PC-3 (cell line): ENCODE measurements around the gene ACR. TPM values are rescaled to one million over a fixed set of nuclear protein-coding genes. Genes with fewer than 3 reads are reported as not detected.

Experiments
- ATAC-seq: fragments of 200-7000 bp; cut with Tn5 transposase; 2 replicates; pipeline ENCODE4 v1.9.1; 2020; ENCODE audit warnings: mild to moderate bottlenecking, moderate library complexity
- BruUV-seq: library from RNA; stranded (reverse); fragments of 400-500 nt; replicated peaks from 2 replicates; lab custom pipeline; 2021; lab: Mats Ljungman, UMichigan
- CTCF ChIA-PET: fragments of 300-600 bp; sonication (Branson Sonifier 250); formaldehyde crosslinking; loops from one replicate; lab custom pipeline; 2022; ENCODE audit warnings: antibody characterized with exemption; lab: Charles Lee
- POLR2A ChIA-PET: fragments of 300-600 bp; sonication (Branson Sonifier 250); formaldehyde crosslinking; loops from one replicate; lab custom pipeline; 2022; ENCODE audit warnings: antibody characterized with exemption; ENCODE audit not compliant: unreplicated experiment; lab: Charles Lee
- DNase-seq: peaks from one replicate; pipeline ENCODE4 v3.0.0-alpha.2; 2015
- H2AFZ ChIP-seq: fragments of 300-600 bp; sonication (generic); 2 replicates; pipeline ENCODE4 v1.6.0; 2016; ENCODE audit warnings: antibody characterized with exemption, low read length
- H3F3A ChIP-seq: fragments of 300-600 bp; sonication (generic); one replicate; pipeline ENCODE4 v1.6.0; 2017; ENCODE audit warnings: antibody characterized with exemption, low read length, control low read depth, mild to moderate bottlenecking; ENCODE audit not compliant: unreplicated experiment
- H3K27ac ChIP-seq: fragments of 300-600 bp; sonication (generic); 2 replicates; pipeline ENCODE4 v1.5.1; 2016; ENCODE audit warnings: mild to moderate bottlenecking, low read length
- H3K27me3 ChIP-seq: fragments of 300-600 bp; sonication (generic); 2 replicates; pipeline ENCODE4 v1.6.1; 2016; ENCODE audit warnings: low read length, mixed read lengths
- H3K36me3 ChIP-seq: fragments of 300-600 bp; sonication (generic); 2 replicates; pipeline ENCODE4 v1.6.1; 2016; ENCODE audit warnings: low read depth, mixed run types, low read length, mixed read lengths
- H3K4me1 ChIP-seq: fragments of 300-600 bp; sonication (generic); 2 replicates; pipeline ENCODE4 v1.5.1; 2016; ENCODE audit warnings: low read length; ENCODE audit not compliant: insufficient read depth
- H3K4me2 ChIP-seq: fragments of 300-600 bp; sonication (generic); 2 replicates; pipeline ENCODE4 v1.6.0; 2016; ENCODE audit warnings: low read length
- H3K4me3 ChIP-seq: fragments of 300-600 bp; sonication (generic); 2 replicates; pipeline ENCODE4 v1.5.1; 2016; ENCODE audit warnings: mild to moderate bottlenecking, low read length, mixed read lengths
- H3K79me2 ChIP-seq: fragments of 300-600 bp; sonication (generic); 2 replicates; pipeline ENCODE4 v1.6.1; 2017; ENCODE audit warnings: low read length, mixed read lengths
- H3K9ac ChIP-seq: fragments of 300-600 bp; sonication (generic); 2 replicates; pipeline ENCODE4 v1.6.0; 2016; ENCODE audit warnings: mild to moderate bottlenecking, low read length
- H3K9me2 ChIP-seq: fragments of 300-600 bp; sonication (generic); replicated peaks from 2 replicates; pipeline ENCODE4 v1.6.1; 2016; ENCODE audit warnings: mixed run types, low read length, mixed read lengths
- H3K9me3 ChIP-seq: fragments of 300-600 bp; sonication (generic); 2 replicates; pipeline ENCODE4 v1.6.1; 2016; ENCODE audit warnings: low read length, mixed read lengths
- H4K20me1 ChIP-seq: fragments of 300-600 bp; sonication (generic); 2 replicates; pipeline ENCODE4 v1.6.1; 2016; ENCODE audit warnings: low read length, mixed read lengths
- EZH2 ChIP-seq: fragments of 300-600 bp; sonication (generic); IDR thresholded peaks from one replicate; pipeline ENCODE4 v1.6.1; 2017; ENCODE audit warnings: antibody characterized with exemption, mild to moderate bottlenecking, low read length; ENCODE audit not compliant: unreplicated experiment
- EZH2phosphoT487 ChIP-seq: fragments of 300-600 bp; sonication (generic); IDR thresholded peaks from 2 replicates; pipeline ENCODE4 v1.6.1; 2018; ENCODE audit warnings: mild to moderate bottlenecking, antibody characterized with exemption, low read length, borderline replicate concordance
- intact Hi-C: fragments of 100-400 bp; cut with micrococcal nuclease; formaldehyde crosslinking; loops from 2 replicates; pipeline ENCODE4 v1.9.0; 2023
- total RNA-seq: library from RNA; depleted of rRNA; stranded (reverse); fragments of >200 nt; gene quantifications from 2 replicates; pipeline ENCODE4 v1.2.3, GENCODE V29; 2014
- TF ChIP-seq, protein P1 (sequence below): fragments of 300-600 bp; sonication (generic); conservative IDR thresholded peaks from 2 replicates; pipeline ENCODE4 v1.5.1; 2017; ENCODE audit warnings: antibody characterized with exemption, low read depth, mild to moderate bottlenecking, low read length

ACR gene
- total RNA-seq, 1 experiment from 2014 or later: not detected

DNA sequence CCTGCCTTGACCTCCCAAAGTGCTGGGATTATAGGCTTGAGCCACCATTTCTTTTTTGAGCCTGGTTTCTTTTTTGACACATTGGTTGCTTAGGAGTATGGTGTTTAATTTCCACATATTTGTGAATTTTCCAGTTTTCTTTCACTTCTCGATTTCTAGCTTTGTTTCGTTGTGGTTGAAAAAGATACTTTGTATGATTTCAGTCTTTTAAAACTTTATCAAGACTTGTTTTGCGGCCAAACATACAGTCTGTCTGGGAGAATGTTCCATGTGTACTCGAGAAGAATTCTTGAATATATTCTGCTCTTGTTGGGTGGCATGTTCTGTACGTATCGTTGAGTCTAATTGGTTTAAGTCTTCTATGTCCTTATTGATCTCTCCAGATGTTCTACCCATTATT, 44.5 kb upstream of the ACR start:
- intact Hi-C loops: loop anchor here (5.0 kb wide), 1 partner anchor 111 kb away; the partner anchor contains the start of gene CHKB
- no peak overlapping the region for H3K9ac ChIP-seq
- POLR2A ChIA-PET: no interaction called here
- H3K79me2 ChIP-seq: no peaks in the 10 kb centered on the region
- H3K9me3 ChIP-seq: no peaks in the 10 kb centered on the region
- no peaks in the 10 kb centered on the region; the same call in 1 of the 2 replicates for H3K4me1 ChIP-seq
- no peak overlapping the region for H2AFZ ChIP-seq
- H3K36me3 ChIP-seq: no peaks in the 10 kb centered on the region
- no peak overlapping the region for H3K4me3 ChIP-seq
- H3F3A ChIP-seq: no peaks in the 10 kb centered on the region
- no peak for TF ChIP-seq EZH2phosphoT487
- no peak for TF ChIP-seq EZH2
- TF ChIP-seq, protein P1, sequence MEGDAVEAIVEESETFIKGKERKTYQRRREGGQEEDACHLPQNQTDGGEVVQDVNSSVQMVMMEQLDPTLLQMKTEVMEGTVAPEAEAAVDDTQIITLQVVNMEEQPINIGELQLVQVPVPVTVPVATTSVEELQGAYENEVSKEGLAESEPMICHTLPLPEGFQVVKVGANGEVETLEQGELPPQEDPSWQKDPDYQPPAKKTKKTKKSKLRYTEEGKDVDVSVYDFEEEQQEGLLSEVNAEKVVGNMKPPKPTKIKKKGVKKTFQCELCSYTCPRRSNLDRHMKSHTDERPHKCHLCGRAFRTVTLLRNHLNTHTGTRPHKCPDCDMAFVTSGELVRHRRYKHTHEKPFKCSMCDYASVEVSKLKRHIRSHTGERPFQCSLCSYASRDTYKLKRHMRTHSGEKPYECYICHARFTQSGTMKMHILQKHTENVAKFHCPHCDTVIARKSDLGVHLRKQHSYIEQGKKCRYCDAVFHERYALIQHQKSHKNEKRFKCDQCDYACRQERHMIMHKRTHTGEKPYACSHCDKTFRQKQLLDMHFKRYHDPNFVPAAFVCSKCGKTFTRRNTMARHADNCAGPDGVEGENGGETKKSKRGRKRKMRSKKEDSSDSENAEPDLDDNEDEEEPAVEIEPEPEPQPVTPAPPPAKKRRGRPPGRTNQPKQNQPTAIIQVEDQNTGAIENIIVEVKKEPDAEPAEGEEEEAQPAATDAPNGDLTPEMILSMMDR: no peak
- no TSS peak for BruUV-seq
- DNase-seq: no peak
- no peak for ATAC-seq
- H3K9me2 ChIP-seq: no peaks in the 10 kb centered on the region
- CTCF ChIA-PET: no interaction called here
- H4K20me1 ChIP-seq: no peaks in the 10 kb centered on the region
- no peaks in the 10 kb centered on the region for H3K27me3 ChIP-seq
- H3K27ac ChIP-seq: no peak overlapping the region
- no peak overlapping the region for H3K4me2 ChIP-seq

DNA sequence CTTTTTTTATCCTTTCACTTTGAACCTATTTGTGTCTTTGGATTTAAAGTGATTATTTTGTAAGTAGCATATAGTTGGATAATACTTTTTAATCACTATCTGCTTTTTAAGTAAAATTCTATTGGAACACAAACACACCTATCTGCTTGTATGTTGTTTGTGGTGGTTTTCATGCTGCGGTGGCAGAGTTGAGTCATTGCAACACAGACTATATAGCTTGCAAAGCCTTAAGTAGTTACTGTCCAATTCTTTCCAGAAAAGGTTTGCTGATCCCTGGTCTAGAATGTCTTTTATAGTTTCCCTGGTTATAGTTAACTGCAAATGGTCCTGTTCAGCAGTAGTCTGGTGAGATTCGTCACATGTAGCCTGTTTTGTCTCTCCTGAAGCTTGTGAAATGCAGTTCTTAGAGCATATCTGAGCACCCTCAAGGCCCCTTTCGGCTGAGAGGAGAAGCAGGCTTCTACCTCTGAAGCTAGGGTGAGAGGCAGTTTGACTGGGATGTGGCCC, 43.9 kb upstream of the ACR start:
- Histone ChIP-seq H3K27me3 (no peaks in the 10 kb centered on the region), H4K20me1 (no peaks in the 10 kb centered on the region), H3K4me3 (no peak overlapping the region), H3F3A (no peaks in the 10 kb centered on the region), H2AFZ (no peak overlapping the region), H3K79me2 (no peaks in the 10 kb centered on the region), H3K36me3 (no peaks in the 10 kb centered on the region), H3K9me2 (no peaks in the 10 kb centered on the region), H3K4me2 (no peak overlapping the region), H3K9ac (no peak overlapping the region), H3K27ac (no peak overlapping the region), H3K9me3 (no peaks in the 10 kb centered on the region), H3K4me1 (no peaks in the 10 kb centered on the region; the same call in 1 of the 2 replicates)
- ChIA-PET POLR2A (no interaction called here), CTCF (no interaction called here)
- TF ChIP-seq EZH2phosphoT487: no peak
- no peak for TF ChIP-seq EZH2
- TF ChIP-seq, protein P1: no peak
- BruUV-seq: no TSS peak
- DNase-seq (peak; percentile 25), ATAC-seq (no peak)
- intact Hi-C loops: loop anchor here (5.0 kb wide), 1 partner anchor 112 kb away; the partner anchor contains the start of gene CHKB

DNA sequence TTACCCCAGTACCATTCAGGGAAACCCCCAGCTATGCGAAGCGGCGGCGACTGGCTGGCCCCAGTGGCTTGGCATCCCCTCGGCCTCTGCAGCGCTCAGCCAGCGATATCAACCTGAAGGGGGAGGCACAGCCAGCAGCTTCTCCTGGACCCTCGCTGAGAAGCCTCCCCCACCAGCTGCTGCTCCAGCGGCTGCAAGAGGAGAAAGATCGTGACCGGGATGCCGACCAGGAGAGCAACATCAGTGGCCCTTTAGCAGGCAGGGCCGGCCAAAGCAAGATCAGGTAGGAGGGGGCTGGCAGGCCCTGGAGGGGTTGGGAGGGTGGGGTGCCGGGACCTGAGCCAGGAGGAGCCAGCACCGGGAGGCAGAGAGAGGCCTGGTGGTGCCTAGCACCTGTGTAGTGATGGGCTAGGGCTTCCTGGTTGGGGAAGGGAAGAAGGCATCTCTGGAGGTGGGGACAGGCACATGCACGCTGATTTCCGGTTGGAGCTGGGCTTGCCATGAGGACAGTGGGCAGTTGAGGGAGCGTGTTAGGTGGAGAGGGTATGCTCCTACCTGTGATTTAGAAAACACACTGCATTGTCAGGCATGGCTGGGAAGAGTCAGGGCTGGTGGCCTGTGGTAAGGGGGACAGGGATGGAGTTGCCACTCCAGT, 43.1 kb upstream of the ACR start:
- H2AFZ ChIP-seq: no peak overlapping the region
- no TSS peak for BruUV-seq
- H3K4me2 ChIP-seq: no peak overlapping the region
- H3K9me2 ChIP-seq: no peaks in the 10 kb centered on the region
- H4K20me1 ChIP-seq: no peaks in the 10 kb centered on the region
- ATAC-seq (no peak), DNase-seq (no peak)
- POLR2A ChIA-PET: no interaction called here
- no peak overlapping the region for H3K9ac ChIP-seq
- CTCF ChIA-PET: no interaction called here
- no peak overlapping the region for H3K4me3 ChIP-seq
- TF ChIP-seq, protein P1: no peak
- TF ChIP-seq EZH2phosphoT487 (no peak), EZH2 (no peak)
- H3K4me1 ChIP-seq: no peaks in the 10 kb centered on the region; the same call in 1 of the 2 replicates
- H3K27ac ChIP-seq: no peak overlapping the region
- no peaks in the 10 kb centered on the region for H3K27me3 ChIP-seq
- H3K9me3 ChIP-seq: no peaks in the 10 kb centered on the region
- H3K79me2 ChIP-seq: no peaks in the 10 kb centered on the region
- intact Hi-C loops: loop anchor here (5.0 kb wide), 1 partner anchor 113 kb away; the partner anchor contains the start of gene CHKB
- no peaks in the 10 kb centered on the region for H3F3A ChIP-seq
- no peaks in the 10 kb centered on the region for H3K36me3 ChIP-seq
